ENCODE measurements around the gene CCDC57.

GRCh38 chr17:82062076-82062983 is 150.3 kb downstream of the CCDC57 start:
- TF ChIP-seq CTCF (IDR thresholded peaks at IDR 0.05) (no peak), POLR2A (IDR thresholded peaks at IDR 0.05; ENCODE audit: low read depth) (no peak), POLR2AphosphoS5 (IDR thresholded peaks at IDR 0.05) (no peak), EP300 (IDR thresholded peaks at IDR 0.05) (no peak)

All from esophagus muscularis mucosa (tissue), 4 donors.